Measurements from ENCODE around the gene RUFY3.
"Not testable (repeated sequence)": the region's sequence is repeated elsewhere in the genome, so short reads cannot be mapped to it uniquely, and the experiment has no call there.

The RUFY3 gene

DNA sequence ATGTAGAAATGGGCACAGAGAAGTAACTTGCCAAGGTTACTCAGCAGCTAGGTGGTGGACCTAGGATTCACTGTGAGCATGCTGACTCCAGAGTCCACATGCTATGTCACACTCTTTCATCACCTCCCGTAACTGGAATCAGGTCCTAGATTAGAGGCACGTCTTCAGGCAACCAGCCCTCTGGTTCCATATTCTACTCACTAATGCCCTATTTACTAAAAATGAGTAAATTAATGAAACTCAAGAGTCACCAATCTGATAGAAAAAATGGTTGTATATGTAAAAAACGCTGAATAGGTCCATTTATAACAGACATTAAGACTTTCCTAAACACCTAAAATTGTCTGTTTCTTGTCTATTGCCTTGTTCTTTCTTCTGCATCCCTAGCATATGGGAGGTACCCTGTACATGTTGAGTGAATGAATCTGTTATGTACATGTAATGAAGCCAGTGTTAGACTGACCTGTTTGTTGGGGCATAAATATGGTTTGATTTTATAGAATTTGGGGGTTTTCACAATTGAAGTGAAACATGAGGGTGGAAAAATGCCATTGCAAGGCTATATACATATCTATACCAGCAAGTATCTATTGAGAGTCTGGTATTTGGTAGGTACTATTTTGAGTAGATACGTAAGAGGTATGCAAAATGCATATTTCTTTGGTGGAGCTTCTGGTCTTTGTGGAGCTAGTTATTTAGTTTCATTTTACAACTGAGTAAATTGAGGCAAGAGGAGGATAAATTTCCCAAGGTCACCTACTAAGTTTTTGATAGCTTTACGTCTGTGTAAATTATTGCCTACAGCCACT, 7.5 kb upstream of the RUFY3 start:
- Mint-ChIP-seq H3K9me3 (no peaks in the 10 kb centered on the region), H3K4me1 (peaks cover 57% of the 10 kb centered on the region), H3K36me3 (peaks cover 6% of the 10 kb centered on the region), H3K27ac (peak overlapping the region; percentile 88), H3K4me3 (peak overlapping the region; percentile 55), H3K27me3 (no peaks in the 10 kb centered on the region)
- peak; percentile 73 for ATAC-seq

DNA sequence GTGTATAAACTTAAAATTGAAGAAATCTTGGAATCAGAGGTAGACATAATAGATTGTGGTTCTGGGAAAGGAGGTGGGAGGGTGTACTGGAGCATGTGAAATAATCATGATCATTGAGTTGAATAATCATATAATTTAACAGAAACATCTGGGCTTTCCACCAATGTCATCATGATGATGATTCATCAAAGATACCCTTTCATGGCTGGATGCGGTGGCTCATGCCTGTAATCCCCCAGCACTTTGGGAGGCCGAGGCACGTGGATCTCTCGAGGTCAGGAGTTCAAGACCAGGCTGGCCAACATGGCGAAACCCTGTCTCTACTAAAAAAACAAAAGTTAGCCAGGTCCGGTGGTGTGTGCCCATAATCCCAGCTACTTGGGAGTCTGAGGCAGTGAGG, 6.7 kb upstream of the RUFY3 start:
- no peaks in the 10 kb centered on the region for H3K9me3 Mint-ChIP-seq
- H3K4me3 Mint-ChIP-seq, result peak overlapping the region; percentile 55
- H3K27me3 Mint-ChIP-seq, result no peaks in the 10 kb centered on the region
- peaks cover 56% of the 10 kb centered on the region for H3K4me1 Mint-ChIP-seq
- H3K36me3 Mint-ChIP-seq, result peaks cover 6% of the 10 kb centered on the region
- peak overlapping the region; percentile 88 for H3K27ac Mint-ChIP-seq
- peak; percentile 5 for ATAC-seq

DNA sequence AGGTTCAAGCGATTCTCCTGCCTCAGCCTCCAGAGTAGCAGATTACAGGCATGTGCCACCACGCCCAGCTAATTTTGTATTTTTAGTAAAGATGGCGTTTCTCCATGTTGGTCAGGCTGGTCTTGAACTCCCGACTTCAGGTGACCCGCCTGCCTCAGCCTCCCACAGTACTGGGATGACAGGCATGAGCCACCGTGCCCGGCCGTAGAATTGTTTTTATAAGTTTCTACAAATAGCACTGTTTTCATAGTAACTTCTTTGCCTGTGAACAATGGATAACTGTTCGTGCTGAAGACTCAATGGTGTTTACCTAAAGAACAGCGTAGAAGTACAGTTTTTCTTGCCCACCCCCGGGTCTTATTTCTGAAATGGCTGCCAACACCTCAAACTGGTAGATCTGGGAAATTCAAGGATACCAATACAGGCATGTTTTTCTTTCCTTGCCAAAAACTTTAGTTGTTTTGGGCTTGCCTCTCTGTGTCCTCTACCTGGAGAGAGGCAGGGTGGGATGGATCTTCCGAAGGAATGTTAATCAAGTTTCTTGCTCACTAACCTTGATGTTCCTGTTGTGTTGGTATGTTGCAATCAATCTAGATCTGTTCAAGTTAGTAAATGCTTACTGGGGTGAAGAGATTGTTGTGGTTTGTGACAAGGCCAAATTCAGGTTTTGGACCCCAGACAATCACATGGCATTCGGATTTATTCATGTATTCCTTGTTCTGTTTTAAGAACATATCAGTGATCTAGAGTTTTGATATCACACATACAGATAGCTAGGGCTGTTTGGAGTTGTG, 2.8 kb upstream of the RUFY3 start:
- Mint-ChIP-seq H3K27me3 (no peaks in the 10 kb centered on the region), H3K9me3 (no peaks in the 10 kb centered on the region), H3K36me3 (peaks cover 6% of the 10 kb centered on the region), H3K4me3 (no peak overlapping the region), H3K4me1 (peaks cover 44% of the 10 kb centered on the region), H3K27ac (no peak overlapping the region)
- no peak for ATAC-seq

DNA sequence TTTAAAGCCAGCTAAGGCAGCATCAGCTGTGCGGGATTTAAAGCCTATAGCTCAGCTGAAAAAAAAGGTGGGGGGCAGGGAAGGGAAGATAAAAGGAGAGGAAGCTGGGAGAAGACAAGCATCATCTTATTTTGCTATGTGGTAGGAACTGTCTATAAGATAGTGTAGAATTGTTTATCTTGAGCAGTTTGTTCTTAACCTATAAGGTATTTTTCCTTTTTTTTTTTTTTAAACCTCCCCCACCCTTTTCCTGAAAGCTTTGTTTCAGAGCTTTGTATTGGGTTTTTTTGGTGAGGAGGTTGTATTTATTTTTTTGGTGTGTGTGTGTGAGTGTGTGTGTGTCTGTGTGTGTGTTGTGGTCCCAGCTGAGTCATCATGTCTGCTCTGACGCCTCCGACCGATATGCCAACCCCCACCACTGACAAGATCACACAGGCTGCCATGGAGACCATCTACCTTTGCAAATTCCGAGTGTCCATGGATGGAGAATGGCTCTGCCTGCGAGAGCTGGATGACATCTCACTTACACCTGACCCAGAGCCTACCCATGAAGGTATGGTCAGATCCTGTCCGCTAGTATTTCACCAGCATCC, 531 bp downstream of the RUFY3 start:
- H3K36me3 Mint-ChIP-seq, result peaks cover 4% of the 10 kb centered on the region
- H3K27me3 Mint-ChIP-seq, result no peaks in the 10 kb centered on the region
- no peak for ATAC-seq
- H3K9me3 Mint-ChIP-seq, result no peaks in the 10 kb centered on the region
- H3K4me3 Mint-ChIP-seq, result no peak overlapping the region
- H3K4me1 Mint-ChIP-seq, result peaks cover 26% of the 10 kb centered on the region
- no peak overlapping the region for H3K27ac Mint-ChIP-seq

DNA sequence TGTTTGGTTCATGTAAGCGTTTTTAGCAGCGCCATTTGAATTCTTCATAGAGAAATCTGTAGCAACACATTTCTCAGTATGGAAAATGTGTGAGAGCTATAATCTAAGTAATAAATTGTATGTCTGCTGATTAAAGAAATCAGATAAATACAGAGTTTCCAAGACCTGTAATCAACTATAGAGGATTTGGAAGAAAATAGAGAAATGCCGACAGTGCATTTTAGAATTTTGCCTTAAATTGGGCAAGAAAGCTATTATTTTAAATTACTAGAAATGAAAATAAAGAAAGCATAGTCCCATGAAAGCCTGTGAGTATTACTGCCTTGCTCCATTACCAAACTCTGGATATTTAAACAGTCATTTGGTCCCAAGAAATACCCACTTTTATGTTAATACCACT, 2.7 kb downstream of the RUFY3 start:
- H3K27me3 Mint-ChIP-seq, result no peaks in the 10 kb centered on the region
- no peak overlapping the region for H3K4me3 Mint-ChIP-seq
- ATAC-seq, result no peak
- no peaks in the 10 kb centered on the region for H3K36me3 Mint-ChIP-seq
- no peak overlapping the region for H3K27ac Mint-ChIP-seq
- H3K4me1 Mint-ChIP-seq, result peaks cover 21% of the 10 kb centered on the region
- no peaks in the 10 kb centered on the region for H3K9me3 Mint-ChIP-seq

DNA sequence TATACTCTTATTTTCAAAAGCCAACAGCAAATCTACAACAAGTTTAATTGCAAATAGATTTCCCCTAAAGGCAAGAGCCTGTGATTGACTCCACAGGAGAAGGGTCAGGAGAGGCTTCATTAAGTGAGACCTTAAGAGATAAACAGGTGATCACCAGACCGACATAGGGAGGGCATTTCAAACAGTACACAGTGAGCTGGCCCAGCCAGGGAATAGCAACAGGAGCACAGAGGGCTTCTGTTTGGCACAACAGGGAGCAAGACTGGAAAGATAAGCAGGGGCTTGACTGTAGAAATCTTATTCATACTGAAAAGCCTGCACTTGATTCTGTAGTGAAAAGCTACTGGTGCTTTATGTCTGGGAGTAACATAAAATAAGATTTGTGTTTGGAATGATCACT, 3.9 kb downstream of the RUFY3 start:
- no peak overlapping the region for H3K4me3 Mint-ChIP-seq
- no peak for ATAC-seq
- no peak overlapping the region for H3K27ac Mint-ChIP-seq

DNA sequence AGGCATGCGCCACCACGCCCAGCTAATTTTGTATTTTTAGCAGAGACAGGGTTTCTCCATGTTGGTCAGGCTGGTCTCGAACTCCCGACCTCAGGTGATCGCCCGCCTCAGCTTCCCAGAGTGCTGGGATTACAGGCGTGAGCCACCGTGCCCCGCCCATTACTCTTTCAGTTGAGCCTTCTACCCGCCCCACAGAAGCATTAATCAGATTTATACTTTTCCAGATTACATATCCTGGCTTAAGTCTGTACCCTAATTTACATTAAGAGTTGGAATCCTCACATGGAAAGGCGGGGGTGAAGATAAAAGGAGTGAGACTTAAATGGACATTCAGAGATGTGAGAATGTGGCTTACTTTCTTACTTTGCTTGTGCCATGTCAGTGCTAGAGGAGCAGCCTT, 4.8 kb downstream of the RUFY3 start:
- not testable (repeated sequence) for H3K36me3 Mint-ChIP-seq, H3K4me3 Mint-ChIP-seq, H3K27ac Mint-ChIP-seq, ATAC-seq, H3K9me3 Mint-ChIP-seq, H3K27me3 Mint-ChIP-seq
- H3K4me1 Mint-ChIP-seq, result peaks cover 11% of the 10 kb centered on the region

More for the DNA sequence above, 3.9 kb downstream of the RUFY3 start:
- no peaks in the 10 kb centered on the region for H3K27me3 Mint-ChIP-seq
- H3K36me3 Mint-ChIP-seq, result no peaks in the 10 kb centered on the region
- H3K9me3 Mint-ChIP-seq, result no peaks in the 10 kb centered on the region
- peaks cover 13% of the 10 kb centered on the region for H3K4me1 Mint-ChIP-seq

DNA sequence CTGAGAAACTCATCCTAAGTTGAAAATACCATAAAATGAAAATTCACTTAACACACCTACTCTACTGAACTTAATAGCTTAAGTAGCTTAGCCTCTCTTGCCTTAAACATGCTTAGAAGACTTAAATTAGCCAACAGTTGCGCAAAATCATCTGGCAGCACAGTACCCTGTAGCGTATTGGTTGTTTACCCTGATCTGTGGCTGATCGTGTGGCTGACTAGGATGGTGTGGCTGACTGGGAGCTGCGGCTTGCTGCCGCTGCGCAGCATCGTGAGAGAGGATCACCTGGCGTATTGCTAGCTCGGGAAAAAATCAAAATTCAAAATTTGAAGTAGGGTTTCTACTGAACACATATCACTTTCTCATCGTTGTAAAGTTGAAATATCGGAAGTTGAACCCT, 6.3 kb downstream of the RUFY3 start:
- Mint-ChIP-seq H3K9me3 (no peaks in the 10 kb centered on the region), H3K27ac (no peak overlapping the region), H3K4me1 (peaks cover 13% of the 10 kb centered on the region), H3K36me3 (no peaks in the 10 kb centered on the region), H3K27me3 (no peaks in the 10 kb centered on the region), H3K4me3 (no peak overlapping the region)
- ATAC-seq, result no peak

DNA sequence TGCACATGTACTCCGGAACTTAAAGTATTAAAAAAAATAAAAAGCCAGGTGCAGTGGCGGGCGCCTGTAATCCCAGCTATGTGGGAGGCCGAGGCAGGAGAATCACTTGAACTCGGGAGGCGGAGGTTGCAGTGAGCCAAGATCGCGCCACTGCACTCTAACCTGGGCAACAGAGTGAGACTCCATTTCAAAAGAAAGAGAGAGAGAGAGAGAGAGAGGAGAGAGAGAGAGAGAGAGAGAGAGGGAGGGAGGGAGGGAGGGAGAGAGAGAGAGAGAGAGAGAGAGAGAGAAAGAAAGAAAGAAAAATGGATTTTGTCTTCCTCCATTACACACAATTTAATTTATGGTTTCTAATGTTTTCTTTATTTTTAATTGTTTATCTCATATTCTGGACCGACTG, 11.1 kb downstream of the RUFY3 start:
- peaks cover 46% of the 10 kb centered on the region for H3K4me1 Mint-ChIP-seq
- H3K9me3 Mint-ChIP-seq, ATAC-seq, H3K27me3 Mint-ChIP-seq, H3K36me3 Mint-ChIP-seq: not testable (repeated sequence)
- peak overlapping the region; percentile 87 for H3K27ac Mint-ChIP-seq
- peak overlapping the region; percentile 13 for H3K4me3 Mint-ChIP-seq

DNA sequence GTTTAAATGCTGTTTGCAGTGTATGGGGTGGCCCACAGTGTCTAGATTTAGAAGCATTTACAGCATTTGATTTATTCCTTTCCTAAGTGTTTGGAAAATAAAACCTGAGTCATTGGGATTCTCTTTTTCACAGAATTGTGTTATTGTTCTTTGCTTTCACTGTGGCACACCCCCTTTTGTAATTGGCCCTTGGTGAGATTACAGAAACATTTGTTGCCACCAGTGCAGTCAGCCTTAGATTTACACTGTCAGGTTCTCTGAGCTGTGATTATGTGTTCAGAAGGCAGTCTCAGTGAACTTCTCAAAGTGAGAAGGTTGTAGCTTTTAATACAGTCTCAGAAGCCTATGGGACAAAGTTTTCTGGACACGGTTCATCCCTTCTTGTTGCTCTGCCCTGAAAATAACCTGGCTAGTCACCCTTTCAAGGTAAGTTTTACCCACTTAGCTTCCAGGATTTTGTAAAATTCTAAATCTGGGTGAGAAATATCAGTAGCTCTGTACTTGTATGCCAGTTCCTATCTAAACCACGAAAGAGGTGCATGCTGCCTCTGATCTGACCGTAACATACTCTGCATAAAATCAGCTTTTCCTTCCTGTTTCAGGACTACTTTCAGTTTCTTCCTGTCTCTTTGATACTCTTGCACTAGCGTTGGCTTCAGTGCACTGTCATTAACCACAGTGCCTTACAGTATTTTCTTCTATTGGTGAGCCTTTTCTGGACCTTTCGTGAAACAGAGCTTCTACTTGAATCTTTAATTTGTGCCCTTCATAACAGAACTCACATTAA, 12.6 kb downstream of the RUFY3 start:
- H3K4me1 Mint-ChIP-seq, result peaks cover 46% of the 10 kb centered on the region
- no peaks in the 10 kb centered on the region for H3K27me3 Mint-ChIP-seq
- H3K27ac Mint-ChIP-seq, result peak overlapping the region; percentile 55
- H3K36me3 Mint-ChIP-seq, result no peaks in the 10 kb centered on the region
- peak; percentile 98 for ATAC-seq
- peak overlapping the region; percentile 44 for H3K4me3 Mint-ChIP-seq
- no peaks in the 10 kb centered on the region for H3K9me3 Mint-ChIP-seq

DNA sequence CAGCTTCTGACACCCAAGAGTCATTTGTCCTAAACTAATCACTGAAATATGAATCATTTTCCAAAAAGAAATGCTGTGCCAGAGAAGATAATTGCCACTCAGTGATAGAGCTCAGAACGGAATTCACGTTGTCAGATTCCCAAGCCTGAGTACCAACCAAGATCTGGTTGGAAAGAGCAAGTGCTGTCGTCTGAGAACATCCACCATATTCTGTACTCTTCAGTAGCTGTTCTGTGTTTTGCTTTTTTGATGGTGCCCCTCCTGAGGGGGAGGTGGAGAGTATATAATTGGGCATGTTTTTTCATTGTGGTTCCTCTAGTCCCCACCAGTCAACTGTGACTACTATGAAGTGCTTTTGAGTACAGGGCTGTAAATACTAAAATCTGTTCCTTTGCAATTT, 13.2 kb downstream of the RUFY3 start:
- Mint-ChIP-seq H3K9me3 (no peaks in the 10 kb centered on the region), H3K27me3 (no peaks in the 10 kb centered on the region), H3K27ac (peak overlapping the region; percentile 55), H3K36me3 (no peaks in the 10 kb centered on the region), H3K4me1 (peaks cover 46% of the 10 kb centered on the region), H3K4me3 (peak overlapping the region; percentile 44)
- peak; percentile 55 for ATAC-seq

DNA sequence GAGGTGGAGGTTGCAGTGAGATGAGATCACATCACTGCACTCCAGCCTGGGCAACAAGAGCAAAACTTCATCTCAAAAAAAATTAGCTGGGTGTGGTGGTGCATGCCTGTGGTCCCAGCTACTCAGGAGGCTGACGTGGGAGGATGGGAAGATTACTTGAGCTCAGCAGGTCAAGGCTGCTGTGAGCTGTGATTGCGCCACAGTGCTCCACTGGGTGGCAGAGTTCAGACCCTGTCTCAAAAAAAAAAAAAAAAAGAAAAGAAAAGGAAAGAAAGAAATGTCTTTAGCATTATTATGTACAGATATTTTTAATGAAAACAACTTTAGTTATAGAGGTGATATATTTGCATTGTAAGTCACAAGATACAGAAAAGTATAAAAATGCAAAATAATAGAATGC, 14.2 kb downstream of the RUFY3 start:
- not testable (repeated sequence) for H3K9me3 Mint-ChIP-seq, ATAC-seq, H3K4me3 Mint-ChIP-seq, H3K27me3 Mint-ChIP-seq, H3K36me3 Mint-ChIP-seq
- peak overlapping the region; percentile 68 for H3K27ac Mint-ChIP-seq
- H3K4me1 Mint-ChIP-seq, result peaks cover 46% of the 10 kb centered on the region

DNA sequence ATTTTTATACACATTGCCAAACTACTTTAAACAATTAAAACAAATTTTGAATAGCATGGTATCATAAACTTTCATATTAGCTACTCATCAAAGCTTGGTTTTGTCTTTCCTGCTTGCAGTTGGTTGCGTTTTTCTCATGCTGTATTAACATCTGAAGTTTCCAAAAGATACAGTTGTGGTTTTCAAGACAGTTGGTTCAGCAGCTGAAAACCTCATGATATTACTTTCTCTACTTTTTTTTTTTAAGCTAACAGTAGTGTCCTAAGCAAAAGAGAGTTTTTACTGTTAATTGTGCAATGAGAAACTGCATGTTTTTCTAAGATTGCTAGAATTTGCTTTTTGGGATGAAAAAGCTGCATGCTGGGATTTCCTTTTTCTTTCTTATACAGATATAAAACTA, 15.2 kb downstream of the RUFY3 start:
- H3K9me3 Mint-ChIP-seq, result no peaks in the 10 kb centered on the region
- ATAC-seq, result no peak
- H3K27me3 Mint-ChIP-seq, result no peaks in the 10 kb centered on the region
- no peak overlapping the region for H3K4me3 Mint-ChIP-seq
- no peaks in the 10 kb centered on the region for H3K36me3 Mint-ChIP-seq
- no peak overlapping the region for H3K27ac Mint-ChIP-seq
- peaks cover 43% of the 10 kb centered on the region for H3K4me1 Mint-ChIP-seq

DNA sequence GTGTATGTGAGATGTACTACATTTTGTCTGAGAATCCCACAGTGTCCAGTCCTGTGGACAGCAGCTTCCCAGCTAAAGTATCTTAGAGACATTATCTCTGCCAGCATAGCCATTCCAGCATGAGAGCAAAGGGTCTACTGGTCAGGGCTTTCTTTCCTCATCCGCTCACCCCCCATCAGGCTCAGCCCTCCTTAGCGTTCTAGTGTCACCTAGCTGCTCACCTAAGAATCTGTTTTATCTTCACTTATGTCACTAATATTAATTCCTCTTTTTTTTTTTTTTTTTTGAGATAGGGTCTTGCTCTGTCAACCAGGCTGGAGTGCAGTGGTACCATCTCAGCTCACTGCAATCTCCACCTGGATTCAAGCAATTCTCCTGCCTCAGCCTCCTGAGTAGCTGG, 15.6 kb downstream of the RUFY3 start:
- H3K9me3 Mint-ChIP-seq, result no peaks in the 10 kb centered on the region
- no peak for ATAC-seq
- no peak overlapping the region for H3K4me3 Mint-ChIP-seq
- H3K4me1 Mint-ChIP-seq, result peaks cover 44% of the 10 kb centered on the region
- no peak overlapping the region for H3K27ac Mint-ChIP-seq
- H3K27me3 Mint-ChIP-seq, result no peaks in the 10 kb centered on the region
- H3K36me3 Mint-ChIP-seq, result peaks cover 4% of the 10 kb centered on the region

Measured in stimulated activated memory B cell treated with anti-CD40 and anti-IgM and Interleukin-4, amounts not matched to agents 10 μg/mL and 1 μg/mL and 100 μg/mL, for 72 hours (primary cell).